GM12875 (cell line): ENCODE data around the gene PPP1R13B.

Experiments
- H3K4me3 ChIP-seq: one replicate; pipeline ENCODE4 v1.5.1; 2011; ENCODE audit warnings: low read depth, low read length, control low read depth
- CTCF ChIP-seq: IDR thresholded peaks from 2 replicates; pipeline ENCODE4 v1.5.1; 2011; ENCODE audit warnings: low read depth, mild to moderate bottlenecking, control low read depth, inconsistent platforms, low read length, moderate library complexity, borderline replicate concordance; ENCODE audit not compliant: insufficient read depth

The PPP1R13B gene

GRCh38 chr14:103847451-103848174 is at the start of gene PPP1R13B:
PPP1R13B (minus strand) TSS chr14:103847575; CDS start chr14:103847307, 268 bp downstream.
- H3K4me3 ChIP-seq, result peak within 1 kb of the TSS; percentile 90
- TF ChIP-seq CTCF, result no peak

GRCh38 chr14:103896578-103896977 is 49.2 kb upstream of the PPP1R13B start:
- no peak for TF ChIP-seq CTCF
- no peak overlapping the region for H3K4me3 ChIP-seq

GRCh38 chr14:103894723-103895059 is 47.3 kb upstream of the PPP1R13B start:
- TF ChIP-seq CTCF, result no peak
- H3K4me3 ChIP-seq, result no peak overlapping the region

DNA sequence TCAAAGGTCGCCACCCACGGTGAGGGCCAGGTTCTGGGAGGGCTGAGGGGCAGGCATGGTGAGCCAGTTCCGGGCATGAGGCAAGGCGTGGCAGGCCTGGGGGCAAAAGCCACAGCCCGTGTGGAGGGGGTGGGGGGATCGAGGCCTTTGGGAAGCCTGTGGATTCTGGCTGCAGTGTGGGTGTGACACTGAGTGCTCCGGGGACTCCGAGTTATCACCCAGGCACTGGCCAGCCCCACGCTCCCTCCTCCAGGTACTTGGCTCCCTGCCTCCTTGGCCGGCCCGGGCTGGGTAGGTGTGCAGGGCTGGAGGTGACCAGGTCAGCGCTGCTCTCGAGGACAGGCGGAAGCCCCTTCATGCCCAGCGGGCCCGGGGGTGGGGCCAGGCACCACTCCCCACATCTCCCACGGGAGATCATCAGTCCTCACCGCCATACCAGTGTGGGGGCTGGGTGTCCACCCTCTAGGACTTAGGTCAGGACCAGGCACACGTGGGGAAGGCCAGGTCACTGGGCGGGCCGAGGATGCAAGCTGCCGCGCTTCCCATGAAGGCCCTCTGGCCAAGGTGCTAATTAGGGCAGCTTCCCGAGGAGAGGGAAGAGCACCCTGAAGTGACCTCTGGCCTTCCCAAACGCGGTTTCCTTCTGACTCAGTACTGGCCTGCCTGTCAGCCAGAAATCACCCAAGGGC is 46.8 kb upstream of the PPP1R13B start:
- no peak for TF ChIP-seq CTCF
- no peak overlapping the region for H3K4me3 ChIP-seq

- TF ChIP-seq CTCF, result no peak
- H3K4me3 ChIP-seq, result no peak overlapping the region
These were observed 44.9 kb upstream of the PPP1R13B start for GRCh38 chr14:103892247-103892646.

DNA sequence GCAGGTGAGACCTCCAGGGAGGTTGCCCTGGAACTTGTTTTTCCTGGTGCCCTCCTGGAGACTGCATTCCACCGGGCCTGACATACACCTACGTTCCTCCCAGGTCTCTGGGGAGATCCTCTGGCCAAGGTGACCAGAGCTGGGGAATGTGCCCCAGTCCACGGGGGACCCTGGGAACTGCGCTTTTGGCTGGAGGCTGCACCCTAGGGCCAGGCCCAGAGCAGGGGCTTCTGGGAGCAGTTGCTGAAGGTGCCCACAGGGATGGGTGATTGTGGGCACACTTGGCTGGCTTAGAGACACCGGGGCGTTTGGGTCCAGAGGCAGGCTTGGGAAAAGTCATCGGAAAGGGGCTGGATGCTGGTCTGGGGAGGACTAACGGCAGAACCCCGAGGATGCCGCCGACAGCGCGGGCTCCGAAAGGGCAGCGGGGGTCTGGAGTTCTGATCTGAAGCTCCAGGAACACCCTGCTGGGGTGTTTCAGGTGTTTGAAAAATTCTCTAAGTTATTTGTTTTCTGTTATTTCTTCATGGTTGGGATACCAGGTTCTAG is 44.4 kb upstream of the PPP1R13B start:
- no peak for TF ChIP-seq CTCF
- H3K4me3 ChIP-seq, result no peak overlapping the region
